ENCODE data around the gene CFAP53. TPM values are rescaled to one million over a fixed set of nuclear protein-coding genes. Genes with fewer than 3 reads are reported as not detected.
A peak's percentile ranks its signal among the peaks of the same experiment; 100 is the strongest.
"Not testable (repeated sequence)": the region's sequence is repeated elsewhere in the genome, so short reads cannot be mapped to it uniquely, and the experiment has no call there.

Gene CFAP53
- total RNA-seq = 1 to 10 TPM in 6 of 8 experiments, under 1 TPM in 2; 0.41 to 6.3 (median 1.6) TPM

DNA sequence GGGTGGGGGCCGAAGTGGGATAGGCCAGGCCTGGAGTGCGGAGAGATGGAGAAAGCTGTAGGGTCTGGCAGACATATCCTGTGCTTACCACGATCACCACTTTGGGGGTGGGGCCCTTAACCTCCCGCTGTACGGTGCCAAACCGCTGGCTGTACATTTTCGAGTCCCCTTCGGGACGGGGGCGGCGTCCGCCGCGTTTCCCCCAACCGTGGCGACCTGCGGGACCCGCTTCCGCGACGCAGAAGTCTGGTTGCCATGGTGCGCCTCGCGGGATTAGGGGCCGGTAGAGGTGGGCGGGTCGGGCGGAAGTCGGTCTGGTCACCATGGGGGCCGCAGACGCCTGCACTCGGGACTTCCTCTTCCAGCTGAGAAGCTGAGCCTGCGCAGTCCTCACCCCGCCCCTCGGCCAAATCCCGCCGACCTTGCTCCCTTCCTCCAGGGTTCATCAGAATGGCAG is at the start of gene CFAP53:
Gene CFAP53, minus strand, starts transcription at position 248 of the 457 bp plus-strand sequence. Its CDS starts 91 bp downstream, at position 157.
- ATAC-seq (replicated peaks in 6 of 8) = peak; percentile 75 to 100 (median 99)
- WGBS, 10 experiments = 0 to 20% (median 0%) methylated on average over 1 to 2 of the region's 37 CpGs; no CpG with 5 or more reads in 5 of the 10 experiments
- H3K4me1 ChIP-seq (replicated peaks in 1 of 2) = peaks cover 5 to 8% of the 10 kb centered on the region in 2 donors
- H3K27ac ChIP-seq = no peak within 1 kb of the TSS
- H3K4me3 ChIP-seq = peak within 1 kb of the TSS; percentile 45 to 82 (median 65)
- in situ Hi-C loops (cut with MboI; ENCODE audit: low pct_unique_long_range_greater_than_20kb in 2 of 9, low sequenced_read_pairs in 9 of 9, unreplicated experiment in 9 of 9) = no loop called here

- WGBS, 10 experiments = 0 to 83% (median 59%) methylated on average over 2 to 5 of the region's 5 CpGs; no CpG with 5 or more reads in 3 of the 10 experiments
- ATAC-seq (replicated peaks in 6 of 8) = no peak
- Histone ChIP-seq H3K4me1 (replicated peaks in 1 of 2) (no peaks in the 10 kb centered on the region), H3K4me3 (no peak overlapping the region), H3K27ac (no peak overlapping the region)
- in situ Hi-C loops (cut with MboI; ENCODE audit: low pct_unique_long_range_greater_than_20kb in 2 of 9, low sequenced_read_pairs in 9 of 9, unreplicated experiment in 9 of 9) = no loop called here
These were observed 49.0 kb upstream of the CFAP53 start for GRCh38 chr18:50315100-50315871.

GRCh38 chr18:50313873-50314460 is 47.7 kb upstream of the CFAP53 start:
- H3K4me3 ChIP-seq = no peak overlapping the region
- no peaks in the 10 kb centered on the region for H3K4me1 ChIP-seq (replicated peaks in 1 of 2)
- H3K27ac ChIP-seq = no peak overlapping the region
- WGBS, 10 experiments = 0 to 80% (median 54%) methylated on average over 1 to 2 of the region's 2 CpGs; no CpG with 5 or more reads in 2 of the 10 experiments
- in situ Hi-C loops (cut with MboI; ENCODE audit: low pct_unique_long_range_greater_than_20kb in 2 of 9, low sequenced_read_pairs in 9 of 9, unreplicated experiment in 9 of 9) = no loop called here
- ATAC-seq (replicated peaks in 6 of 8) = no peak

DNA sequence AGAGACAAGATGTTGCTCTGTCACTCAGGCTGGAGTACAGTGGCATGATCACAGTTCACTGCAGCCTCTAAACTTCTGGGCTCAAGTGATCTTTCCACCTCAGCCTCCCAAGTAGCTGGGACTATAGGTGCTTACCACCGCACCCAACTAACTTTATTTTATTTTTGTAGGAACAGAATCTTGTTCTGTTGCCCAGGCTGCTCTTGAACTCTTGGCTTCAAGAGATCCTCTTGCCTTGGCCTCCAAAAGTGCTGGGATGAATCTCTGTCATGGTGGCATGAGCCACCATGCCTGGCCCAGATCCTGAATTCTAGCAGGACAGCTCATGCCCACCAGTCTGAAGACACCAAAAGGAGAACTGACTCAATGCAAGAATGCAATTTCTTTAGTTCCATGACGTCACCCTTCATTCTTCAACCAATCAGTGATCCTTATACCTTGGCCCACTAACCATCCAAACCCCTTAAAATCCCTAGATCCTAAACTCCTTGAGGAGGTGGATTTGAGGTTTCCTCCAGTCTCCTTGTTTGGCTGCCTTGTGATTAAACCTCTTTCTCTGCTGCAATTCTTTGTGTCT is 46.8 kb upstream of the CFAP53 start:
- Histone ChIP-seq H3K4me1 (replicated peaks in 1 of 2) (no peaks in the 10 kb centered on the region), H3K27ac (no peak overlapping the region), H3K4me3 (no peak overlapping the region)
- 20 to 100% (median 75%) methylated on average over 1 to 2 of the region's 2 CpGs; no CpG with 5 or more reads in 3 of the 10 experiments for WGBS, 10 experiments
- in situ Hi-C loops (cut with MboI; ENCODE audit: low pct_unique_long_range_greater_than_20kb in 2 of 9, low sequenced_read_pairs in 9 of 9, unreplicated experiment in 9 of 9) = no loop called here
- ATAC-seq (replicated peaks in 6 of 8) = no peak

GRCh38 chr18:50312296-50313030 is 46.2 kb upstream of the CFAP53 start:
- H3K4me1 ChIP-seq (replicated peaks in 1 of 2) = peaks cover 0 to under 1% of the 10 kb centered on the region in 2 donors
- no peak overlapping the region for H3K4me3 ChIP-seq
- in situ Hi-C loops (cut with MboI; ENCODE audit: low pct_unique_long_range_greater_than_20kb in 2 of 9, low sequenced_read_pairs in 9 of 9, unreplicated experiment in 9 of 9) = no loop called here
- no peak overlapping the region for H3K27ac ChIP-seq
- ATAC-seq (replicated peaks in 6 of 8) = no peak
- WGBS, 10 experiments = 20 to 94% (median 80%) methylated on average over 2 to 7 of the region's 7 CpGs; no CpG with 5 or more reads in 1 of the 10 experiments

DNA sequence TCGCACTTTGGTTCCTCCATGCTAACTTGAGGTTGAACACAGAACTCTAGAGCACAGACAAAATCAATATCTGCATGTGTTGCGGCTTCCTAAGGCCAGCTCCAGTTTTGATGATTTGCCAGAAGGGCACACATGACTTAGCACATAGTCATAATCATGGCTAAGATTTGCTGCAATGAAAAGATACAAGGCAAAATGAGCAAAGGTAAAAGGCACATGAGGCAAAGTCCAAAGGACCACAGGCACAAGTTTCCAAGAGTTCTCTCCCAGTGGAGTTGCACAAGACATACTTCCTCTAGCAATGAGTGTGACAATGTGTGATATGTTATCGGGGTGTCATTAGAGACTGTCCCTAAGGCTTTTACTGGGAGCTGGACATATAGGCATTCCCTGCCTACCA is 45.4 kb upstream of the CFAP53 start:
- no peak overlapping the region for H3K4me3 ChIP-seq
- ATAC-seq (replicated peaks in 6 of 8) = no peak
- peaks cover 0 to 6% of the 10 kb centered on the region in 2 donors for H3K4me1 ChIP-seq (replicated peaks in 1 of 2)
- H3K27ac ChIP-seq = no peak overlapping the region
- in situ Hi-C loops (cut with MboI; ENCODE audit: low pct_unique_long_range_greater_than_20kb in 2 of 9, low sequenced_read_pairs in 9 of 9, unreplicated experiment in 9 of 9) = no loop called here
- 0 to 100% (median 88%) methylated on average over 1 to 3 of the region's 3 CpGs; no CpG with 5 or more reads in 1 of the 10 experiments for WGBS, 10 experiments

GRCh38 chr18:50310080-50310479 is 43.8 kb upstream of the CFAP53 start:
- H3K27ac ChIP-seq = no peak overlapping the region
- H3K4me3 ChIP-seq = no peak overlapping the region
- WGBS, 10 experiments = 66 to 100% (median 88%) methylated on average over 1 to 10 of the region's 10 CpGs
- in situ Hi-C loops (cut with MboI; ENCODE audit: low pct_unique_long_range_greater_than_20kb in 2 of 9, low sequenced_read_pairs in 9 of 9, unreplicated experiment in 9 of 9) = no loop called here
- H3K4me1 ChIP-seq (replicated peaks in 1 of 2) = peaks cover 0 to 6% of the 10 kb centered on the region in 2 donors
- ATAC-seq (replicated peaks in 6 of 8) = no peak

GRCh38 chr18:50308851-50309250 is 42.6 kb upstream of the CFAP53 start:
- H3K4me1 ChIP-seq (replicated peaks in 1 of 2); H3K4me3 ChIP-seq; in situ Hi-C loops (cut with MboI; ENCODE audit: low pct_unique_long_range_greater_than_20kb in 2 of 9, low sequenced_read_pairs in 9 of 9, unreplicated experiment in 9 of 9); H3K27ac ChIP-seq; ATAC-seq (replicated peaks in 6 of 8): not testable (repeated sequence)
- 17 to 100% (median 85%) methylated on average over 1 to 5 of the region's 5 CpGs; no CpG with 5 or more reads in 1 of the 10 experiments for WGBS, 10 experiments

DNA sequence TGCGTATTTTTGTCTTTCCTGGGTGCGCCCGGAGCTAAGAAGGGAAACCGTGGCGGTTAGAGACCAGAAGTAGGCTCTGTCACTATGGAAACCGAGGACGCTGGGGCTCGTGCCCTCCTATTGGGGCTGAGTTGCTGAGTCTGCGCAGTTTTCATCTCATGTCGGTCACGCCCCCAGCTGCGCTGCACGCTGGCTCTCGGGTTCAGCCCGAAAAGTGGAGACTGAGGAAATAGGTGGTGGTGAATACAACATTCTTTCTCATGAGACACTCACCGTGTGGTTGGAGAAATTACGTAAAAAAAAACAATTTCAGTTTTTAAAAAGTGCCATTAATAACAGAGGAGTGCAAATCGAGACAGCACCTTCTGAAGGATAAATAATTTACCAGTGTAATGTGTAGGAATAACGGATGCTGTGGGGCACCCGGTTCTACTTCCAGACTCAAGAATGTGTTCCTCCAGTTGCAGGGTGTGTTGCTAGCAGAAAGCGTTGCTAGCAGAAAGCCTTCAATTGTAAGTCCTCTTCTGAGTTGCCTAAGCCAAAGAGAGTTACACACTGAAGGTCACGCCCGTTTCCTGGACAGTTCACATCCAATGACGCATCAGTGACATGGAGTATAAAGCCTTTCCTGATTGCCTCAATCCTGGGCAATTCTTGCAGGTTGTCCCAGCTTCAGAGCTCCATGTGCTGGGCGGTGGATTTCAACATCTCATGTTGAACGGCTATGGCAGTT is 41.6 kb upstream of the CFAP53 start:
- Histone ChIP-seq H3K4me1 (replicated peaks in 1 of 2) (peaks cover 0 to 6% of the 10 kb centered on the region in 2 donors), H3K4me3 (peak overlapping the region; percentile 33 to 48 (median 39)), H3K27ac (no peak overlapping the region)
- ATAC-seq (replicated peaks in 6 of 8) = peak; percentile 95 to 100 (median 99)
- 0 to 53% (median 22%) methylated on average over 3 to 20 of the region's 26 CpGs for WGBS, 10 experiments
- in situ Hi-C loops (cut with MboI; ENCODE audit: low pct_unique_long_range_greater_than_20kb in 2 of 9, low sequenced_read_pairs in 9 of 9, unreplicated experiment in 9 of 9) = no loop called here

- Histone ChIP-seq H3K4me1 (replicated peaks in 1 of 2) (peaks cover 0 to 6% of the 10 kb centered on the region in 2 donors), H3K4me3 (peak overlapping the region; percentile 33 to 48 (median 39)), H3K27ac (no peak overlapping the region)
- 0 to 10% (median 4%) methylated on average over 1 to 4 of the region's 8 CpGs; no CpG with 5 or more reads in 7 of the 10 experiments for WGBS, 10 experiments
- ATAC-seq (replicated peaks in 6 of 8) = peak in 6 of 8 experiments; percentile 25 to 51 (median 40)
- in situ Hi-C loops (cut with MboI; ENCODE audit: low pct_unique_long_range_greater_than_20kb in 2 of 9, low sequenced_read_pairs in 9 of 9, unreplicated experiment in 9 of 9) = no loop called here
These were observed 41.1 kb upstream of the CFAP53 start for GRCh38 chr18:50307400-50307737.

- Histone ChIP-seq H3K4me1 (replicated peaks in 1 of 2) (peaks cover 0 to 6% of the 10 kb centered on the region in 2 donors), H3K27ac (no peak overlapping the region), H3K4me3 (no peak overlapping the region)
- WGBS, 10 experiments = 0 to 100% (median 74%) methylated on average over 1 to 5 of the region's 8 CpGs; no CpG with 5 or more reads in 3 of the 10 experiments
- no peak for ATAC-seq (replicated peaks in 6 of 8)
- in situ Hi-C loops (cut with MboI; ENCODE audit: low pct_unique_long_range_greater_than_20kb in 2 of 9, low sequenced_read_pairs in 9 of 9, unreplicated experiment in 9 of 9) = no loop called here
These were observed 40.6 kb upstream of the CFAP53 start for GRCh38 chr18:50306944-50307343.

DNA sequence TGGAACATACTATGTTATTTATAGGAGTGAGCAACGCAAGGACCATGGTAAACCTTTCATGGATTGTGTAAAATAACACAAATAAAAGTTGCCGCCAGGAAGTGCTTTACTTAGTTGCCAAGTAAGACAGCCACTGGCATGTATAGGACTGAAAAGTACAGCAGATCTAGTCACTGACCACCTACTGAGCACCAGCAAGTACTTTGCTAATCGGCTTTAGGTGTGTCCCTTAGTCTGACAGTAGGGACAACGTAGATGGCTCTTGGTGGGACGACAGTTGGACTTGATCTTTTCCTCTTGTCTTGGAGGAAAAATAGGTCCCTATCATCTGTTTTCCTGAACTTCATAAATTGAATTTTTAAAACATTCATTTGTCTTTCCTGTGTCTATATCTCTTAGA is 34.8 kb upstream of the CFAP53 start:
- Histone ChIP-seq H3K4me1 (replicated peaks in 1 of 2) (no peaks in the 10 kb centered on the region), H3K4me3 (no peak overlapping the region), H3K27ac (no peak overlapping the region)
- no peak for ATAC-seq (replicated peaks in 6 of 8)
- WGBS, 10 experiments = 39 to 95% (median 58%) methylated on average over 1 to 5 of the region's 5 CpGs; no CpG with 5 or more reads in 1 of the 10 experiments
- in situ Hi-C loops (cut with MboI; ENCODE audit: low pct_unique_long_range_greater_than_20kb in 2 of 9, low sequenced_read_pairs in 9 of 9, unreplicated experiment in 9 of 9) = no loop called here
